Measurements from ENCODE around the gene PKIG. TPM values are rescaled to one million over a fixed set of nuclear protein-coding genes. Genes with fewer than 3 reads are reported as not detected.

PKIG gene
- total RNA-seq, 1 experiment from 2014 or later = 64.9 TPM

GRCh38 chr20:44574372-44574771 is 8.0 kb upstream of the PKIG start:
- CTCF ChIA-PET = no interaction called here
- Histone ChIP-seq H3K4me3 (ENCODE audit: low read depth, low read length, poor library complexity, severe bottlenecking) (no peak overlapping the region), H3K27me3 (replicated peaks; ENCODE audit: insufficient read depth, low read depth, low read length, poor library complexity) (no peaks in the 10 kb centered on the region), H3K27ac (ENCODE audit: low read depth, low read length, poor library complexity, severe bottlenecking) (no peak overlapping the region), H3K4me1 (ENCODE audit: insufficient read depth, low read length, poor library complexity, severe bottlenecking) (peaks cover 35% of the 10 kb centered on the region), H3K36me3 (ENCODE audit: insufficient read depth, low read length, poor library complexity, severe bottlenecking) (no peaks in the 10 kb centered on the region), H3K9me3 (ENCODE audit: low read depth, low read length, poor library complexity, severe bottlenecking) (no peaks in the 10 kb centered on the region)
- DNase-seq (ENCODE audit: low spot score) = no peak
- POLR2A ChIA-PET (ENCODE audit: low non-redundant PET) = no interaction called here
- intact Hi-C loops (cut with micrococcal nuclease; ENCODE audit: unreplicated experiment) = no loop called here
- no peak for TF ChIP-seq CTCF (conservative IDR thresholded peaks at IDR 0.05; ENCODE audit: low read depth, low read length)
- no peak for TF ChIP-seq EZH2 (IDR thresholded peaks at IDR 0.05; ENCODE audit: borderline replicate concordance, low read depth, low read length, poor library complexity, severe bottlenecking)
- BruUV-seq (replicated peaks) = no TSS peak

- Histone ChIP-seq H3K36me3 (ENCODE audit: insufficient read depth, low read length, poor library complexity, severe bottlenecking) (no peaks in the 10 kb centered on the region), H3K27ac (ENCODE audit: low read depth, low read length, poor library complexity, severe bottlenecking) (no peak overlapping the region), H3K4me3 (ENCODE audit: low read depth, low read length, poor library complexity, severe bottlenecking) (no peak overlapping the region), H3K9me3 (ENCODE audit: low read depth, low read length, poor library complexity, severe bottlenecking) (no peaks in the 10 kb centered on the region), H3K4me1 (ENCODE audit: insufficient read depth, low read length, poor library complexity, severe bottlenecking) (peaks cover 44% of the 10 kb centered on the region), H3K27me3 (replicated peaks; ENCODE audit: insufficient read depth, low read depth, low read length, poor library complexity) (no peaks in the 10 kb centered on the region)
- no TSS peak for BruUV-seq (replicated peaks)
- peak; percentile 62 for TF ChIP-seq CTCF (conservative IDR thresholded peaks at IDR 0.05; ENCODE audit: low read depth, low read length)
- TF ChIP-seq EZH2 (IDR thresholded peaks at IDR 0.05; ENCODE audit: borderline replicate concordance, low read depth, low read length, poor library complexity, severe bottlenecking) = no peak
- ChIA-PET POLR2A (ENCODE audit: low non-redundant PET) (no interaction called here), CTCF (no interaction called here)
- intact Hi-C loops (cut with micrococcal nuclease; ENCODE audit: unreplicated experiment) = no loop called here
- peak; percentile 72 for DNase-seq (ENCODE audit: low spot score)
Observed at GRCh38 chr20:44576297-44576696, 6.1 kb upstream of the PKIG start.

GRCh38 chr20:44579313-44580081 is 2.9 kb upstream of the PKIG start:
- intact Hi-C loops (cut with micrococcal nuclease; ENCODE audit: unreplicated experiment) = no loop called here
- no peak for DNase-seq (ENCODE audit: low spot score)
- Histone ChIP-seq H3K27ac (ENCODE audit: low read depth, low read length, poor library complexity, severe bottlenecking) (no peak overlapping the region), H3K4me1 (ENCODE audit: insufficient read depth, low read length, poor library complexity, severe bottlenecking) (peaks cover 42% of the 10 kb centered on the region), H3K4me3 (ENCODE audit: low read depth, low read length, poor library complexity, severe bottlenecking) (no peak overlapping the region), H3K27me3 (replicated peaks; ENCODE audit: insufficient read depth, low read depth, low read length, poor library complexity) (no peaks in the 10 kb centered on the region), H3K36me3 (ENCODE audit: insufficient read depth, low read length, poor library complexity, severe bottlenecking) (no peaks in the 10 kb centered on the region), H3K9me3 (ENCODE audit: low read depth, low read length, poor library complexity, severe bottlenecking) (no peaks in the 10 kb centered on the region)
- ChIA-PET CTCF (no interaction called here), POLR2A (ENCODE audit: low non-redundant PET) (no interaction called here)
- no TSS peak for BruUV-seq (replicated peaks)
- TF ChIP-seq CTCF (conservative IDR thresholded peaks at IDR 0.05; ENCODE audit: low read depth, low read length) (no peak), EZH2 (IDR thresholded peaks at IDR 0.05; ENCODE audit: borderline replicate concordance, low read depth, low read length, poor library complexity, severe bottlenecking) (no peak)

All from A673 (cell line).